Lower leg skin (tissue), 3 donors: ENCODE results near the gene SLC25A30.

Experiments used
- POLR2A ChIP-seq, 2 donors: fragments of 450-650 bp; IDR thresholded peaks; one replicate each; pipeline ENCODE4 v1.6.1; 2016 to 2017; ENCODE audit warnings: antibody characterized with exemption in 2 of 2, mild to moderate bottlenecking in 1 of 2, moderate library complexity in 1 of 2
- TF ChIP-seq, protein P1 (sequence below), 3 donors: fragments of 450-650 bp; IDR thresholded peaks; one replicate each; pipeline ENCODE4 v1.5.1; 2016; ENCODE audit warnings: antibody characterized with exemption in 3 of 3, mild to moderate bottlenecking in 3 of 3, moderate library complexity in 2 of 3

GRCh38 chr13:45349438-45349837 lies 68.7 kb downstream of the SLC25A30 start:
- no peak for TF ChIP-seq POLR2A (IDR thresholded peaks at IDR 0.05)
- TF ChIP-seq, protein P1, sequence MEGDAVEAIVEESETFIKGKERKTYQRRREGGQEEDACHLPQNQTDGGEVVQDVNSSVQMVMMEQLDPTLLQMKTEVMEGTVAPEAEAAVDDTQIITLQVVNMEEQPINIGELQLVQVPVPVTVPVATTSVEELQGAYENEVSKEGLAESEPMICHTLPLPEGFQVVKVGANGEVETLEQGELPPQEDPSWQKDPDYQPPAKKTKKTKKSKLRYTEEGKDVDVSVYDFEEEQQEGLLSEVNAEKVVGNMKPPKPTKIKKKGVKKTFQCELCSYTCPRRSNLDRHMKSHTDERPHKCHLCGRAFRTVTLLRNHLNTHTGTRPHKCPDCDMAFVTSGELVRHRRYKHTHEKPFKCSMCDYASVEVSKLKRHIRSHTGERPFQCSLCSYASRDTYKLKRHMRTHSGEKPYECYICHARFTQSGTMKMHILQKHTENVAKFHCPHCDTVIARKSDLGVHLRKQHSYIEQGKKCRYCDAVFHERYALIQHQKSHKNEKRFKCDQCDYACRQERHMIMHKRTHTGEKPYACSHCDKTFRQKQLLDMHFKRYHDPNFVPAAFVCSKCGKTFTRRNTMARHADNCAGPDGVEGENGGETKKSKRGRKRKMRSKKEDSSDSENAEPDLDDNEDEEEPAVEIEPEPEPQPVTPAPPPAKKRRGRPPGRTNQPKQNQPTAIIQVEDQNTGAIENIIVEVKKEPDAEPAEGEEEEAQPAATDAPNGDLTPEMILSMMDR (IDR thresholded peaks at IDR 0.05) = no peak
